Measurements from ENCODE around the gene HS3ST4.

- TF ChIP-seq EZH2 (IDR thresholded peaks at IDR 0.05; ENCODE audit: insufficient read depth, poor library complexity, severe bottlenecking) (no peak), EZH2phosphoT487 (IDR thresholded peaks at IDR 0.05; ENCODE audit: insufficient read depth, low read depth) (no peak)
Observed at GRCh38 chr16:25951999-25952398, 260.2 kb downstream of the HS3ST4 start.
